Measurements from ENCODE around the gene CACNG6.
"Not testable (repeated sequence)": the region's sequence is repeated elsewhere in the genome, so short reads cannot be mapped to it uniquely, and the experiment has no call there.

Gene CACNG6

DNA sequence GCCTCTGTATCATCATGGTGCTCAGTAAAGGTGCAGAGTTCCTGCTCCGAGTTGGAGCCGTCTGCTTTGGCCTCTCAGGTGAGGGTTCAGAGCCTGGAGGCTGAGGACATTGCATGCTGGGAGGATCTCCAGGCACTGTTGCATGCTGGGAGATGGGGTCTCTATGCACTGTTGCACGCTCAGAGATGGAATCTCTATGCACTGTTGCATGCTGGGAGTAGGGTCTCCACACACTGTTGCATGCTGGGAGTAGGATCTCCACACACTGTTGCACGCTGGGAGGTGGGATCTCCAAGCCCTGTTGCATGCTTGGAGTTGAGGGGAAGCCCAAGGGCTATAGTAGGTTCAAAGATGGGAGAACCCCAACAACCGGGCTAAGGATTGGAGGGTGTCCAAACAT lies 8.3 kb downstream of the CACNG6 start:
- DNase-seq (ENCODE audit: low spot score) (no peak), FAIRE-seq (no peak)

DNA sequence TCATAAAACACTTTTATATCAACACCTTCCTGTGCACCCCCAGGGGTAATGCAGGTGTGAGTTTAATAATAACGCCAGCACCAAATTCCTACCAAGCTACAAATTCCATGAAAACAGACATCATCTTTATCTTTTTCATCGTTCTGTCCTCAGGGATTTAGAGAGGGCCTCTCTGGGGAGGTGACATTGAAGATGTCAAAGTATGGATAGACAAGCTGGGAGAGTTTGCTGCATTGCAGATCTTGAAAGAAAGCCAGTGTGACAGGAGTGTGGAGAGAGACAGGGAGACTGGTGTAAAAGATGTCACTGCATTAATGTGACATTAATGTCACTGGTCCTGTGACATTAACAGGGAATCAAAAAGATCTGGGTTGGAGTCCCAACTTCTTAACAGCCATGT lies 10.1 kb downstream of the CACNG6 start:
- FAIRE-seq = no peak
- no peak for DNase-seq (ENCODE audit: low spot score)

DNA sequence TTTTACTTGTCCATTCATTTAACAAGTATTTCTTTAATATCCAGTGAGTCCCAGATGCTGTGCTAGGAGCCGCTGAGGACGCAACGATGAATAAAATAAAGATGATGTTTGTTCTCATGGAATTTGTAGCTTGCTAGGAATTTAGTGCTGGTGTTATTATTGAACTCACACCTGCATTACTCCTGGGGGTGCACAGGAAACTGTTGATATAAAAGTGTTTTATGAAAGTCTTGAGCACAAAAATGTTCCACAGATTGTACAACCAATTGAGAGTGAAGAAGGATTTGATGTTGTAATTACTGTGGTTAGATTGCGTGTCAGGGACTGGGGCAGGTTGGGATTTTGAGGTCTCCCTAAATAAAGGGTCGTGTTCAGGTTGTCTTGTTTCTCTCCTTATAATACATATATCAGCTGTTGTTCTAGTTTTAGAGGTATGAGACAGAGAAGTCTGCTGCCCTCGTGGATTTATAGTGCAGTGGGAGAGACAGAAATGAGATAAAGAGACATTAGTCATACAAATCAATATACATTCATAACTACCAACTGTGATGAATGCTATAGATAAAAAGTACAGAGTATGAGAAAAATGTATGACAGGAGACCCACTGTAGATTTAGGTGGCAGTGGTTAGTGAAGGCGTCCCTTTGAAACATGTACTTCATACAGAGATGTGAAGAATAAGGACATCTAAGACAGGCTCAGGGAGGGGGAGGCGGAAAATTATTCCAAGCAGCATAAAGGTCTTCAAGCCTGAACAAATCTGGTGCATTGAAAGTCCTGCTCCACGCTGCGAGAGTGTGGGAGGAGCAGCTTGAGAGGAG lies 11.3 kb downstream of the CACNG6 start:
- DNase-seq (ENCODE audit: low spot score) = no peak
- no peak for FAIRE-seq

DNA sequence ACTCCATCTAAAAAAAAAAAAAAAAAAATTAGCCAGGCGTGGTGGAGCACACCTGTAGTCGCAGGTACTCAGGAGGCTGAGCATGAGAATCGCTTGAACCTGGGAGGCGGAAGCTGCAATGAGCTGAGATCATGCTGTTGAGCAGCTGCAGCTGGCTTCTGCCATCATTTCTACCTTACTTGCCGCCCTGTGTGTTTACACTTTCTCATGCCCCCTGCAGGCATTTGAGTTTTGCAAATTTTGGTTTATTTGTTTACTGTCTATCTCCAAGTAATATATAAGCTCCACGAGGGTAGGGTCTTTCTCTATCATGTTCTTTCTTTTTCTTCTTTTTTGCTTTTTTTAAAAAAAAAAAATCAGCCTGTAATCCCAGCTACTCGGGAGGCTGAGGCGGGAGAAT lies 18.0 kb downstream of the CACNG6 start:
- FAIRE-seq (no peak), DNase-seq (ENCODE audit: low spot score) (no peak)

DNA sequence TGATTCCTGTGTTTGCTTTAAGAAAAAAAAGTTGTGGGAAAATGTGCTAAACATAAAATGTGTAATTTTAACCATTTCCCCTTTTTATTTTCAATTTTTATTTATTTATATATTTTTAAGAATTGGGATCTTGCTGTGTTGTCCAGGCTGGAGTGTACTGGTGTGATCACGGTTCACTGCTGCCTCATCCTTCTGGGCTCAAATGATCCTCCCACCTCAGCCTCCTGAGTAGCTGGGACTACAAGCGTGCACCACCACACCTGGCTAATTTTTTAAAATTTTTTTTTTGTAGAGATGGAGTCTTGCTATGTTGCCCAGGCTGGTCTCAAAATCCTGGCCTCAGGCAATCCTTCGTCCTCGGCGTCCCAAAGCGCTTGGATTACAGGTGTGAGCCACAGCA lies 19.0 kb downstream of the CACNG6 start:
- no peak for DNase-seq (ENCODE audit: low spot score)
- FAIRE-seq = no peak

DNA sequence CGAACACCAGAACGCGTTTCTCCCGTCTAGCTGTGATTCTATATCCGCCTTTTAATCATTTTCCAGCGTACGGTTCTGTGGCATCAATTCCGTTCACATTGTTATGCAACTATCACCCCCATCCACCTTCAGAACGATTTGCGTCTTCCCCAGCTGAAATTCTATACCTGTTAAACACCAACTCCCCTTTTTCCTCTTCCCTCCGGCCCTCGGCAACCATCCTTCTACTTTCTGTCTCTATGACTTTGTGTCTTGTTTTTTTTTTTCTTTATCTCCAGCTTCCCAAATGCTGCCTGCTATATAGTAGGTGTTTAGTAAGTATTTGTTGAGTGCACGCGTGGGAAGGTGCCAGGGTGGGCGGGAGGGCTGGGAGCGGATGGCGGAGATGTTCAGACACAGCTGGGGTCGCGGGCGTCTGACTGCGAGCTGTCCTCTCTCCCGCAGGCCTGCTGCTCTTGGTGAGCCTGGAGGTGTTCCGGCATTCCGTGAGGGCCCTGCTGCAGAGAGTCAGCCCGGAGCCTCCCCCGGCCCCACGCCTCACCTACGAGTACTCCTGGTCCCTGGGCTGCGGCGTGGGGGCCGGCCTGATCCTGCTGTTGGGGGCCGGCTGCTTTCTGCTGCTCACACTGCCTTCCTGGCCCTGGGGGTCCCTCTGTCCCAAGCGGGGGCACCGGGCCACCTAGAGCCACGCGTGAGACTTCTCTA lies 20.2 kb downstream of the CACNG6 start:
- FAIRE-seq (no peak), DNase-seq (ENCODE audit: low spot score) (no peak)

DNA sequence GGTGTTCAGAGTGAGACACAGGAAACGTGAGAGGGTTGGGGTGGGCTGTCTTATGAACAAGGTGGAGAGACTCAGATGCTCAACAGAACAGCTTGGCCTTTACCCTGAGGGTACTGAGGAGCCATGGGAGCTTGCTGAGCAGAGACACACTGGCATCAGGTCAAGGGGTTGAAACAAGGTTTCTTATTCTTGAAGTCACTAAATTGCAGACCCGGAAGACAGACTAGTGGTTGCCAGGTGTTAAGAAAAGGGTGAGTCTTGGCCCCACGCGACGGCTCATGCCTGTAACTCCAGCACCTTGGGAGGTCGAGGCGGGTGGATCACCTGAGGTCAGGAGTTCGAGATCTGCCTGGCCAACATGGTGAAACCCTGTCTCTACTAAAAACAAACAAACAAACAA lies 22.4 kb downstream of the CACNG6 start:
- no peak for DNase-seq (ENCODE audit: low spot score)
- FAIRE-seq = no peak

DNA sequence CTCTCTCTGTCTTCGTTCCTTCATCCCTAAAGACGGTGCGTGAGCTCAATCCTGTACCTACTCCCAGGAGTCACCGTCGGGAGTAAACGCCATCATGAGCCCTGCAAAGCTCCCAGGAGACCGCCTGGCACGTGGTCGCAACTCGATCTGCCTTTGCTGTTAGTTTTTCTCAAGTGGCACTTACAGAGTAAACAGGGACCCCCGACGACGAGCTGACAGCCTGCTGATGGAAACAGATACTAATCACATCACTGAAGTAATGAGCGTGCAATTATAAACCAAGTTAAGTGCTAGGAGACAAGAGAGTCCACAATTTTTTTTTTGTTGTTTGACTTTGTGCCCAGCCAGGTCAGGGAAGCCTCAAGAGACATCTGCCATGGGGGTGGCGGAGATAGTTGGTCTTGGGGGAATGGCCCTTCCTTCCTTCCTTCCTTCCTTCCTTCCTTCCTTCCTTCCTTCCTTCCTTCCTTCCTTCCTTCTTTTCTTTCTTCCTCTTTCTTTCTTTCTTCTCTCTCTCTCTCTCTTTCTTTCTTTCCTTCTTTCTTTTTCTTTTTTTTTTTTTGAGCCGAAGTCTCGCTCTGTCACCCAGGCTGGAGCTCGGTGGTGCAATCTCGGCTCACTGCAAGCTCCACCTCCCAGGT lies 23.6 kb downstream of the CACNG6 start:
- DNase-seq (ENCODE audit: low spot score) = no peak
- FAIRE-seq = no peak

DNA sequence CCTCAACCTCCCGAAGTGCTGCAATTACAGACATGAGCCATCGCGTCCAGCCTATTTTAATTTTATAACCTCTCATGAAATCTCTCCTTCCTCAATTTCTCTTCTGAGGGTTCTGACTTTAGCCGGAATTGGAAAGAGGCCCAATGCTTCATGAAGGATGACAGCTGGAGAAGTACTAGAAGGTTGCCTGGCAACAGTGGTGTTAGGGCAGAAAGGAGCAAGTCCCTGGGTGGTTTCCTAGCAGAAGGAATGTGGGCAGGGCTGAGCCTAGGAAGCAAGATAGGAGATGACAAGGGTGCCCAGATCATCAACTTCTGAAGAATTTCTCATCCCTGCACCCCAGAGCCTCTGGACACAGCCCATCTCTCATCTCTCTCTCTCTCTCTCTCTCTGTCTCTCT lies 25.8 kb downstream of the CACNG6 start:
- peak; percentile 22 for DNase-seq (ENCODE audit: low spot score)

DNA sequence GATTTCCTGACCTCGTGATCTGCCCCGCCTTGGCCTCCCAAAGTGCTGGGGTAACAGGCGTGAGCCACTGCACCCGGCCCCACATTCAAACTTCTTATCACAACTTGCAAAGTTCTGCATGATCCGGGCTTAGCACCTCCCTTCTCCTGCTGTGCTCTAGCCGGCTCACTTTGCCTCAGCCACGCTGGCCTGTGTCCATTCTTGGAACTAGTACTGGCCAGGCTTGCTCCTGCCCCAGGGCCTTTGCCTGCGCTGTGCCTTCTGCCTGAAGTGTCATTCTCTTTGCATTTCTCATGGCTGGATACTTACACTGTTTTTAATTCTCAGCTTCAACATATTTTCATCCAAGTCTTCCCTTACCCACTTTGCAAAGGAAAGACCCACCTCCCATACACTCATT lies 29.9 kb downstream of the CACNG6 start:
- no peak for FAIRE-seq
- DNase-seq (ENCODE audit: low spot score) = no peak

More for the DNA sequence above, 25.8 kb downstream of the CACNG6 start:
- no peak for FAIRE-seq

DNA sequence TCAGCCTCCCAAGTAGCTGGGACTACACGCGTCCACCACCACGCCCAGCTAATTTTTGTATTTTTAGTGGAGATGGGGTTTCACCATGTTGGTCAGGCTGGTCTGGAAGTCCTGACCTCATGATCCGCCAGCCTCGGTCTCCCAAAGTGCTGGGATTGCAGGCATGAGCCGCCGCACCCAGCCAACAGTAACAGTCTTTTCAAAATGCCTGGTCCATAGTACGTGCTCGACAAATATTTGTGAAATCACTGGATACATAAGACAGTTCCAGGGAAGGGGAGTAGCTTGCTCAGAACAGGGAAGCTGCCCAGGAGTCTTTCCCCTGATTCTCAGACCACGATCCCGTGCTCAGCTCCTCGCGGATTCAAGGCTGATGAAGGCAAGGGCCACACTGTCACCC lies 30.5 kb downstream of the CACNG6 start:
- DNase-seq (ENCODE audit: low spot score) = no peak
- FAIRE-seq = no peak

DNA sequence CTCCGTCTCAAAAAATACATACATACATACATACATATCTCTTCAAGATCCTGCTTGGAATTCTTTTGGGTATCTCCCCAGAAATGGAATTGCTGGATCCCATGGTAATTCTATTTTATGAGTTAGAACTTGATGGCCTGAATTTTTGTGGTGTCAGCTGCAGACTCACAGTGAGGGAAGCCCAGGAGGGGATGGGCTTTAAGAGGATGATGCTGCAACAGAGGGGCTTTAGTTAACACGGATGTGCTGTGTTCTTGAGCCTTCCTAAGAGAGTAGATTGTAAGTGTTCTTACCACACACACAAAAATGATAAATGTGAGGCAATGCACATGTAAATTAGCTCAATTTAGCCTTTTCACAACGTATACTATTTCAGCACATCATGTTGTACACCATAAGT lies 31.8 kb downstream of the CACNG6 start:
- FAIRE-seq = no peak
- DNase-seq (ENCODE audit: low spot score) = no peak

DNA sequence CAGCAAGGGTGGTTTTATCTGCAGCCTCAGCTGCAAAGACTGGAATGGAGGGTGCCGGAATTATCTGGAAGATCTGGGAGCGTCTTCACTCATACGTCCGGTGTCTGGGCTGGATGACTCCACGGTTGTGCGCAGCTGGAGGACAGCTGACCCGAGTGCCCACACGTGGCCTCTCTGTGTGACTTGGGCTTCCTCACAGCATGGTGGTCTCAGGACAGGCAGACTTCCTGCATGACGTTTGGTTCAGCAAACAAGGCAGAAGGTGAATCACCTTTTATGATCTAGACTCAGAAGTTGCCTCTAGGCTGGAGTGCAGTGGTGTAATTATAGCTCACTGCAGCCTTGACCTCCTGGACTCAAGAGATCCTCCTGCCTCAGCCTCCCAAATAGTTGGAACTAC lies 33.2 kb downstream of the CACNG6 start:
- FAIRE-seq (no peak), DNase-seq (ENCODE audit: low spot score) (no peak)

DNA sequence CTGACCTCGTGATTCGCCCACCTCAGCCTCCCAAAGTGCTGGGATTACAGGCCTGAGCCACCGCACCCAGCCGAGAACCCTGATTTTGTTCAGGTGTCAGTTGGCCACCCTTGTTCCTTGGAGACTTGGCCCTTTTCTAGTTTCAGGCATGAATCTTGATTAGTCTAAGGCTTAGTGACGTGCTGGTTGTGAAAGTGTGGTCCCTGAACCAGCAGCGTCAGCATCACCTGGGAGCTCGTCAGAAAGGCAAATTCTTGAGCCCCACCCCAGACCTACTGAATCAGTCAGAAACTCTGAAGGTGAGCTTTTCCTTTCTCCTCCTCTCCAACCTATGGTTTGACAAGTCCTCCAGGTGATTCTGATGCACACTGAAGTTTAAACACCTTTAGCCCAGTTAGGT lies 35.2 kb downstream of the CACNG6 start:
- no peak for FAIRE-seq

DNA sequence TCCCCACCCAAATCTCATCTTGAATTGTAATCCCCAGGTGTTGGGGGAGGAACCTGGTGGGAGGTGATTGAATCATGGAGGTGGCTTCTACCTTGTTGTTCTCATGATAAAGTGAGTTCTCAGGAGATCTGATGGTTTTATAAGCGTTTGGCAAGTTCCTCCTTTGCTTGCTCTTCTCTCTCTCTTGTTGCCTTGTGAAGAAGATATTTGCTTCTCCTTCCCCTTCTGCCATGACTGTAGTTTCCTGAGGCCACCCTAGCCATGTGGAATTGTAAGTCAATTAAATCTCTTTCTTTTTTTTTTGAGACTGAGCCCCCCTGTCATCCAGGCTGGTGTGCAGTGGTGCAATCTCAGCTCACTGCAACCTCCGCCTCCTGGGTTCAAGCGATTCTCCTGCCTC lies 37.9 kb downstream of the CACNG6 start:
- DNase-seq (ENCODE audit: low spot score) = no peak
- no peak for FAIRE-seq

More for the DNA sequence above, 35.2 kb downstream of the CACNG6 start:
- no peak for DNase-seq (ENCODE audit: low spot score)

DNA sequence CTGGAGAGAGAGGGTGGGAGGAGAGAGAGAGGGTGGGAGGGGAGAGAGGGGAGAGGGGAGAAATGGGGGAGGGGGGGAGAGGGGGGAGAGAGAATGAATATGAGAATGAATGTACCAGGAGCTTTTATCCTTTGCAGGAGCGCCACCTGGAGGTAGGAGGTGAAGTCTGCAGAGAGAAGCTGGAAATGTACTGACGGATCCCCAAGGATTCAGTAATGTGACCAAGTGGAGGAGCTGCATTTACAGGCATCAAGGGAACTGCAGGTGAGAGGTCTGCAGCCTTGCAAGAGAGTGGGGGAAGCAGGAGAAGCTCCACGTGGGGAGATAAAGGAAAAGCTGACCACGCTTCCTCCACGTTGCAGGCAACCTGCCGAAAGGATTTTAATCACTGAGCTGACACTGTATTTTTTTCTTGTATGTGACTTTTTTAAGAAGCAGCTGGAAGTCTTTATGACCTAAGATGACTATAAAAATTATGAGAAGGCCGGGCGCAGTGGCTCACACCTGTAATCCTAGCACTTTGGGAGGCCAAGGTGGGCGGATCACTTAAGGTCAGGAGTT lies 38.6 kb downstream of the CACNG6 start:
- FAIRE-seq = no peak
- DNase-seq (ENCODE audit: low spot score) = peak; percentile 57

DNA sequence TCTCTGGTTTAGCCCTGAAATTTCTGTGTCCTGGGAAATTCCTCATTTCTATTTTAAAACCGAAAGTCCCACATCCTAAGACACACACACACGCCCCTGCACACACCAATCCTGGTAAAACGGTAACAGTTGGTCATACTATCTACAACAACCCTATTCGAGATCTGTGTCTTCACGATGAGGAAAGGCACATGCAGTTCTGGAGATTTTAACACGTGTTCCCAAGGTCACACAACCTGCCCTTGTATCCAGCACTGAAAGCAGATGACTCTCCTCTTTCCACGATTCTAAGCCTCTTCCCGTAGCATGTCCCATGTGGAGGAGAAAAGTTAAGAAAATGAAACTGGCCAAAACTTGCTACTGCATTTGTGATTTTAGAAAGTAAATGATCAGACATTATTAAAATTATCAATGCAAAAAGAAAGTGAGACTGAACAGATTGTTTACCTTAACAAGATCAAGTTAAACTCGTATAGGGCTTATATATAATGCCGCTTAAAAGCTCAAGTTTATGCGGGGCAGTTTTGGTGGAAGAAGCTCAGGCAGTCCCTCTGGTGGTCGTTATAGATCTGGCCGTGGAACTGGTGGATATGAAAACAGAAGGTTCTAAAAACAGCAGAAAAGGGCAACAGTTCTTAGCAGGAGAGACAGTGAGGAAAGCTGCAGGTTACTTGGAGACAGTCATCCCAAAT lies 39.6 kb downstream of the CACNG6 start:
- peak; percentile 27 for DNase-seq (ENCODE audit: low spot score)
- FAIRE-seq = no peak

DNA sequence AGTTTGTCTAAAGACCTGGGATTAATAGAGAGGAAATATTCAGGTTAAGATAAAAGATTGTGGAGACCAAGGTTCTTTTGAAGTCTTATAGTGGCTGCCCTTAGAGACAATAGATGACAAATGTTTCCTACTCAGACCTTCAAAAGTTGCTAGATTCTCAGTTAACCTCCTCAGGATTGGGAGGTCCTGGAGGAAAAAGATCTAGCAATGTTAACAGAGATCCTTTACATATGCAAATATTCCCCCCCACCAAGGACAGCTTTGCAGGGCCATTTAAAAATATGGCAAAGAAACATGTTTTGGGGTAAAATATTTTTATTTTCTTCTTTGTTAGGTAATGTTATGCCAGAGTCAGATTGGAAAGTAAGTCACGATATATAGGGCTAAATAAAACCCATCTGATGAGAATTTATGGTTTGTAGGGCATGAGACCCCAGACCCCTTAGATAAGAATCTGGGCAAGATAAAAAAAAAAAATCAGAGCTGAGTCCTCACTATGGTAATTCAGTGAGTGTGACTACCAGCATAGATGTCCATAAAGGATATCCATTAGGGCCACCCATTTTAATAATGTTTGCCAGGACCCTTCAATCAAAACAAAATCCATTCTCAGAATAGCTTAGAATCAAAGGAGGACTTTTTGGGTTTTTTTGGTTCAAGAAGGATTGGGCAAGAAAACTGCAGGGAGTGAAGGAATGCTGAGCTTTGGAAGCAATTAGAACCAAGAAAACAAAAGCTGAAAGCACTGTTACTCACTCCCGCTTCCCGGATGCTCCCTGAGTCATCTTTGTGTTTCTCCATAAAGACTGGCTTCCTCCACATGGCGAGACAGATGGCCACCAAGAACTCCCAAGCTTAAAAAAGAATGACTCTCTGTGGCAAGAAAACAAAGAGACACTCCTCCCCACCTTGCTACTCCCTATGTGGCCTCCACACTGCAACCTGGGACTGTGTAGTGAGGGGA lies 44.1 kb downstream of the CACNG6 start:
- FAIRE-seq = no peak

DNA sequence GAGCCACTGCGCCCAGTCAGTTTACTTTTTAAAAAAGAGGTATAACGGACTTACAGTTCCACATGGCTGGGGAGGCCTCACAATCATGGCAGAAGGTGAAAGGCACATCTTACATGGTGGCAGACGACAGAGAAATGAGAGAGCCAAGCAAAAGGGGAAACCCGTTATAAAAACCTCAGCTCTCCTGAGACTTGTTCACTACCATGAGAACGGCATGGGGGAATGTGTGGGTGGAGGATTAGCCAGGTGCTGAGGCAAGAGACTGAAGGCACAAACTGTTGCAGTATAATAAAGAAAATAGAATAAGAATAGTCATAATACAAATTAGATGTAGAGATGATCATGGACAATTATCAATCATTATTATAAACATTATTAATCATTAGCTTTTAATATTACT lies 45.1 kb downstream of the CACNG6 start:
- DNase-seq (ENCODE audit: low spot score); FAIRE-seq: not testable (repeated sequence)

More for the DNA sequence above, 44.1 kb downstream of the CACNG6 start:
- DNase-seq (ENCODE audit: low spot score) = peak; percentile 67

DNA sequence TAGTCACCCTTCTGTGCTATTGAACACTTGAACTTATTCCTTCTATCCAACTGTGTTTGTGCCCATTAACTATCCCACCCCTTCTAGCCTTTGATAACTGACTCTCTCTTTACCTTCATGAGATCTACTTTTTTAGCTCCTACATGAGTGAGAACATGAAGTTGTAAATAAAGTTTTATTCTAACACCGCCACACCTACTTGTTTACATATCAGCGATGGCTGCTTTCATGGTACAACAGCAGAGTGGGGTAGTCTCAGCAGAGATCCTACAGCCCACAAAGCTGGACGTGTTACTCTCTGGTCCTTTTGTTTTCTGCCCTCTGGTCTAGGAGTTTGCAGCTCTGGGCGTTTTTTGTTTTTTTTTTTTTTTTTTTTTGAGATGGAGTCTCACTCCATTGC lies 48.6 kb downstream of the CACNG6 start:
- no peak for DNase-seq (ENCODE audit: low spot score)
- no peak for FAIRE-seq

All from urothelium cell line (cell line).